Aorta (tissue), 5 donors: ENCODE measurements around the gene MBD3L5. TPM values are rescaled to one million over a fixed set of nuclear protein-coding genes. Genes with fewer than 3 reads are reported as not detected.
"Not testable (repeated sequence)": the region's sequence is repeated elsewhere in the genome, so short reads cannot be mapped to it uniquely, and the experiment has no call there.

ENCODE experiments used
- ATAC-seq: fragments of 200-7000 bp; cut with Tn5 transposase; one replicate; pipeline ENCODE4 v1.9.1; 2022; ENCODE audit warnings: moderate library complexity; ENCODE audit not compliant: low FRiP score
- DNase-seq, 2 donors: peaks; one replicate each; pipeline ENCODE4 v3.0.0-alpha.2; 2020
- H3K27ac ChIP-seq, 2 donors: one replicate each; pipeline ENCODE4 v1.5.1; 2013; ENCODE audit warnings: low read length in 2 of 2, mild to moderate bottlenecking in 2 of 2, moderate library complexity in 2 of 2, control low read depth in 1 of 2, inconsistent platforms in 1 of 2, low read depth in 1 of 2
- H3K27me3 ChIP-seq, 2 donors: one replicate each; pipeline ENCODE4 v1.6.1; 2013; ENCODE audit warnings: control low read depth in 1 of 2, low read length in 1 of 2, mild to moderate bottlenecking in 1 of 2, moderate library complexity in 1 of 2; ENCODE audit not compliant: insufficient read depth in 2 of 2, control insufficient read depth in 1 of 2
- H3K36me3 ChIP-seq, 2 donors: one replicate each; pipeline ENCODE4 v1.6.1; 2013; ENCODE audit warnings: control low read depth in 1 of 2, low read length in 1 of 2, mild to moderate bottlenecking in 1 of 2; ENCODE audit not compliant: insufficient read depth in 2 of 2, control insufficient read depth in 1 of 2
- H3K4me1 ChIP-seq, 2 donors: one replicate each; pipeline ENCODE4 v1.6.1; 2013; ENCODE audit warnings: low read length in 2 of 2, control low read depth in 1 of 2, mild to moderate bottlenecking in 1 of 2, moderate library complexity in 1 of 2; ENCODE audit not compliant: insufficient read depth in 2 of 2, control insufficient read depth in 1 of 2
- H3K4me3 ChIP-seq, 2 donors: one replicate each; pipeline ENCODE4 v1.5.1; 2013; ENCODE audit warnings: low read length in 2 of 2, control low read depth in 1 of 2, mild to moderate bottlenecking in 1 of 2
- H3K9me3 ChIP-seq: one replicate; pipeline ENCODE4 v1.6.1; 2013; ENCODE audit warnings: mild to moderate bottlenecking, low read length; ENCODE audit not compliant: control insufficient read depth
- WGBS, 2 donors: extraction: QIAGEN DNeasy Blood & Tissue Kit; methylation state at CpG; one replicate each; pipeline ENCODE4 v1.1.7; 2013; 5-methylcytosine and 5-hydroxymethylcytosine counted together
- intact Hi-C, 2 donors: fragments of 100-400 bp; cut with DNase I; formaldehyde crosslinking; loops; one replicate each; pipeline versions ENCODE4 v1.14.2 to v1.15.0; 2022
- polyA plus RNA-seq, 2 donors: library from polyadenylated mRNA; stranded (reverse); fragments of 200-250 nt; gene quantifications; one replicate each; pipeline ENCODE4 v1.2.3, GENCODE V29; 2013
- total RNA-seq, 2 donors: library from RNA; stranded (reverse); fragmentation: NEBNext Ultra II Directional; extraction: Animal tissue kit (Norgen Biotek cat#: 25700); gene quantifications; one replicate each; pipeline ENCODE4 v1.2.1, GENCODE V29; 2021
- donor health status: healthy with polysubstance abuse.
- donor health status: Bipolar disorder and iron deficiency.
- donor health status: DM: no; HTN: no; CAD: no.
- donor health status: DM: no; HTN: no; CAD: no.
- donor health status: DM: yes; HTN: yes; CAD: no.

MBD3L5 gene
- total and polyA plus RNA-seq, 4 donors: not detected

- Histone ChIP-seq H3K9me3 (no peaks in the 10 kb centered on the region), H3K4me1 (no peaks in the 10 kb centered on the region), H3K27ac (no peak overlapping the region), H3K36me3 (no peaks in the 10 kb centered on the region), H3K27me3 (no peaks in the 10 kb centered on the region), H3K4me3 (no peak overlapping the region)
- 57 to 69% methylated on average over 1 of the region's 1 CpG for WGBS, 2 donors
- intact Hi-C loops: no loop called here
- DNase-seq (no peak), ATAC-seq (no peak)
These were observed 29.6 kb upstream of the MBD3L5 start for GRCh38 chr19:7000816-7001215.

- ATAC-seq: no peak
- intact Hi-C loops: no loop called here
These were observed 26.0 kb upstream of the MBD3L5 start for GRCh38 chr19:7004313-7004931.

GRCh38 chr19:7006135-7006704 lies 24.2 kb upstream of the MBD3L5 start:
- H3K9me3 ChIP-seq: no peaks in the 10 kb centered on the region
- WGBS, 2 donors: 80 to 86% methylated on average over 11 of the region's 11 CpGs
- no peaks in the 10 kb centered on the region for H3K4me1 ChIP-seq
- H3K36me3 ChIP-seq: no peaks in the 10 kb centered on the region
- H3K27me3 ChIP-seq: no peaks in the 10 kb centered on the region
- no peak overlapping the region for H3K4me3 ChIP-seq
- DNase-seq (no peak), ATAC-seq (no peak)
- intact Hi-C loops: no loop called here
- H3K27ac ChIP-seq: no peak overlapping the region

More at GRCh38 chr19:7004313-7004931, 26.0 kb upstream of the MBD3L5 start:
- Histone ChIP-seq H3K27ac (no peak overlapping the region), H3K9me3 (no peaks in the 10 kb centered on the region), H3K27me3 (no peaks in the 10 kb centered on the region), H3K4me3 (no peak overlapping the region), H3K36me3 (no peaks in the 10 kb centered on the region), H3K4me1 (no peaks in the 10 kb centered on the region)
- 54 to 57% methylated on average over 18 of the region's 18 CpGs for WGBS, 2 donors
- no peak for DNase-seq

- intact Hi-C loops: no loop called here
- no peaks in the 10 kb centered on the region for H3K36me3 ChIP-seq
These were observed 22.5 kb upstream of the MBD3L5 start for GRCh38 chr19:7007859-7008258.

GRCh38 chr19:7010722-7011593 lies 19.4 kb upstream of the MBD3L5 start:
- Histone ChIP-seq H3K27me3 (no peaks in the 10 kb centered on the region), H3K4me1 (no peaks in the 10 kb centered on the region), H3K36me3 (no peaks in the 10 kb centered on the region), H3K9me3 (no peaks in the 10 kb centered on the region), H3K4me3 (no peak overlapping the region), H3K27ac (no peak overlapping the region)
- DNase-seq (no peak), ATAC-seq (no peak)
- intact Hi-C loops: no loop called here
- 87 to 89% methylated on average over 11 to 12 of the region's 12 CpGs for WGBS, 2 donors

More at GRCh38 chr19:7007859-7008258, 22.5 kb upstream of the MBD3L5 start:
- H3K27ac ChIP-seq: no peak overlapping the region
- WGBS, 2 donors: 48 to 66% methylated on average over 4 of the region's 4 CpGs
- H3K4me1 ChIP-seq: no peaks in the 10 kb centered on the region
- no peaks in the 10 kb centered on the region for H3K9me3 ChIP-seq
- H3K4me3 ChIP-seq: no peak overlapping the region
- DNase-seq (no peak), ATAC-seq (no peak)
- no peaks in the 10 kb centered on the region for H3K27me3 ChIP-seq

- H3K4me3 ChIP-seq: no peak overlapping the region
- DNase-seq (no peak), ATAC-seq (no peak)
- H3K27me3 ChIP-seq: no peaks in the 10 kb centered on the region
- intact Hi-C loops: no loop called here
- H3K27ac ChIP-seq: no peak overlapping the region
- no peaks in the 10 kb centered on the region for H3K9me3 ChIP-seq
- no peaks in the 10 kb centered on the region for H3K4me1 ChIP-seq
- no peaks in the 10 kb centered on the region for H3K36me3 ChIP-seq
- WGBS, 2 donors: 70 to 75% methylated on average over 4 of the region's 4 CpGs
These were observed 16.7 kb upstream of the MBD3L5 start for GRCh38 chr19:7013678-7014077.

- no peaks in the 10 kb centered on the region for H3K9me3 ChIP-seq
- DNase-seq (no peak), ATAC-seq (no peak)
- H3K36me3 ChIP-seq: no peaks in the 10 kb centered on the region
- 72 to 73% methylated on average over 6 of the region's 6 CpGs for WGBS, 2 donors
- H3K27me3 ChIP-seq: no peaks in the 10 kb centered on the region
- H3K4me1 ChIP-seq: no peaks in the 10 kb centered on the region
- intact Hi-C loops: no loop called here
- H3K27ac ChIP-seq: no peak overlapping the region
- no peak overlapping the region for H3K4me3 ChIP-seq
These were observed 11.6 kb upstream of the MBD3L5 start for GRCh38 chr19:7018828-7019227.

- no CpG with 5 or more reads among the region's 6 CpGs for WGBS, 2 donors
- not testable (repeated sequence) for DNase-seq
These were observed 9.0 kb upstream of the MBD3L5 start, which contains the start of gene MBD3L2B for GRCh38 chr19:7021331-7021730. TSS of gene MBD3L2B (minus strand) at chr19:7021431. CDS start at chr19:7021397, 34 bp downstream.

More at GRCh38 chr19:7021331-7021730, 9.0 kb upstream of the MBD3L5 start, which contains the start of gene MBD3L2B:
- H3K27ac ChIP-seq, ATAC-seq, intact Hi-C loops, H3K36me3 ChIP-seq, H3K4me1 ChIP-seq, H3K27me3 ChIP-seq, H3K9me3 ChIP-seq, H3K4me3 ChIP-seq: not testable (repeated sequence)
